K562 (cell line): ENCODE results near the gene ADAMTS6. TPM values are rescaled to one million over a fixed set of nuclear protein-coding genes. Genes with fewer than 3 reads are reported as not detected.

Experiments used
- ATAC-seq: fragments of 200-7000 bp; cut with Tn5 transposase; 3 replicates; pipeline ENCODE4 v1.9.1; 2020; ENCODE audit warnings: moderate library complexity
- BruUV-seq: library from RNA; stranded (reverse); fragments of 400-500 nt; replicated peaks from 2 replicates; lab custom pipeline; 2021; lab: Mats Ljungman, UMichigan
- CTCF ChIA-PET: fragments of 300-600 bp; formaldehyde crosslinking; extraction: SDS; loops from one replicate; lab custom pipeline; 2021; ENCODE audit warnings: low intra/inter-chr PET ratio; lab: Yijun Ruan, JAX
- POLR2A ChIA-PET: fragments of 300-600, 350-650 bp; sonication (Branson Sonifier 250); formaldehyde crosslinking; extraction: SDS; loops from one replicate; lab custom pipeline; 2021; ENCODE audit warnings: antibody characterized with exemption, inconsistent platforms; lab: Yijun Ruan, JAX
- DNase-seq, 4 experiments: peaks; one replicate each; pipeline versions ENCODE4 v3.0.0 to v3.0.0-alpha.2; 2011 to 2018; ENCODE audit warnings: low spot score in 3 of 4, mixed read lengths in 3 of 4; ENCODE audit errors: extremely low read depth in 1 of 4
- FAIRE-seq: peaks from 2 replicates; lab custom pipeline; 2011; peaks lifted over from hg19 to GRCh38; lab: Jason Lieb, UNC
- H2AFZ ChIP-seq: 2 replicates; pipeline ENCODE4 v1.6.0; 2011; ENCODE audit warnings: low read depth, low read length, control low read depth, inconsistent platforms
- H3K27ac ChIP-seq: fragments of 200-600 bp; 3 replicates; pipeline ENCODE4 v1.8.0; 2011; ENCODE audit warnings: low read depth, mild to moderate bottlenecking, control low read depth, inconsistent platforms, low read length, moderate library complexity, mixed read lengths; ENCODE audit errors: extremely low read depth
- H3K27me3 ChIP-seq, 2 experiments: fragments of 300-600 bp in 1 of 2; 2 replicates in 1 of 2; 3 replicates in 1 of 2; pipeline versions ENCODE4 v1.6.0 to v1.8.0; 2011; ENCODE audit warnings: inconsistent platforms in 2 of 2, low read length in 2 of 2, mild to moderate bottlenecking in 1 of 2, mixed read lengths in 1 of 2, moderate library complexity in 1 of 2; ENCODE audit not compliant: control insufficient read depth in 2 of 2, insufficient read depth in 2 of 2
- H3K36me3 ChIP-seq: fragments of 300-600 bp; 3 replicates; pipeline ENCODE4 v1.8.0; 2011; ENCODE audit warnings: mild to moderate bottlenecking, low read length, inconsistent platforms; ENCODE audit not compliant: control insufficient read depth, insufficient read depth
- H3K4me1 ChIP-seq, 2 experiments: fragments of 200-600 bp in 1 of 2; replicated peaks in 1 of 2; 2 replicates in 1 of 2; 3 replicates in 1 of 2; pipeline versions ENCODE4 v1.5.1 to v1.8.0; 2011; ENCODE audit warnings: inconsistent platforms in 2 of 2, low read length in 2 of 2, mild to moderate bottlenecking in 1 of 2, mixed read lengths in 1 of 2, moderate library complexity in 1 of 2; ENCODE audit not compliant: control insufficient read depth in 2 of 2, insufficient read depth in 2 of 2
- H3K4me2 ChIP-seq: 2 replicates; pipeline ENCODE4 v1.6.1; 2011; ENCODE audit warnings: low read length, control low read depth, inconsistent platforms, mixed read lengths; ENCODE audit not compliant: insufficient read depth
- H3K4me3 ChIP-seq: fragments of 200-600 bp; sonication (generic), shearing (Covaris generic); 2 replicates; pipeline ENCODE4 v1.5.1; 2016; ENCODE audit warnings: control low read depth, inconsistent platforms
- H3K79me2 ChIP-seq: fragments of 200-600 bp; 3 replicates; pipeline ENCODE4 v1.8.0; 2011; ENCODE audit warnings: low read length, inconsistent platforms; ENCODE audit not compliant: control insufficient read depth, insufficient read depth
- H3K9ac ChIP-seq, 2 experiments: 2 replicates each; pipeline versions ENCODE4 v1.6.0 to v1.6.1; 2011; ENCODE audit warnings: low read depth in 2 of 2, low read length in 2 of 2, control low read depth in 1 of 2, inconsistent platforms in 1 of 2, mild to moderate bottlenecking in 1 of 2, mixed read lengths in 1 of 2; ENCODE audit not compliant: insufficient read depth in 1 of 2
- H3K9me1 ChIP-seq: one replicate; pipeline ENCODE4 v1.6.0; 2011; ENCODE audit warnings: inconsistent platforms, mild to moderate bottlenecking, low read length, moderate library complexity; ENCODE audit not compliant: control insufficient read depth, insufficient read depth
- H3K9me3 ChIP-seq: replicated peaks from 2 replicates; pipeline ENCODE4 v1.5.1; 2011; ENCODE audit warnings: low read depth, low read length, inconsistent platforms; ENCODE audit not compliant: control insufficient read depth, insufficient read depth
- H4K20me1 ChIP-seq: replicated peaks from 2 replicates; pipeline ENCODE4 v1.6.1; 2011; ENCODE audit warnings: low read length, inconsistent platforms, mixed read lengths; ENCODE audit not compliant: control insufficient read depth, insufficient read depth
- BDP1 ChIP-seq: IDR thresholded peaks from 3 replicates; pipeline ENCODE4 v1.6.1; 2011; ENCODE audit not compliant: insufficient read length, insufficient read depth
- CTBP1 ChIP-seq: fragments of 450-650 bp; IDR thresholded peaks from 2 replicates; pipeline ENCODE4 v1.6.1; 2016; ENCODE audit warnings: borderline replicate concordance
- OTX1 ChIP-seq: fragments of 450-650 bp; formaldehyde crosslinking; IDR thresholded peaks from 2 replicates; pipeline ENCODE4 v1.4.0; 2022; ENCODE audit warnings: mild to moderate bottlenecking
- PRPF4 ChIP-seq: fragments of 200-400 bp; formaldehyde crosslinking; IDR thresholded peaks from one replicate; pipeline ENCODE4 v1.6.1; 2017; ENCODE audit warnings: low read length, low read depth, mild to moderate bottlenecking; ENCODE audit not compliant: insufficient read depth, poor library complexity, severe bottlenecking
- SAFB2 ChIP-seq: fragments of 200-400 bp; formaldehyde crosslinking; IDR thresholded peaks from 2 replicates; pipeline ENCODE4 v1.6.1; 2018; ENCODE audit warnings: borderline replicate concordance, low read length, low read depth, moderate library complexity; ENCODE audit not compliant: severe bottlenecking
- TFE3 ChIP-seq: fragments of 450-650 bp; formaldehyde crosslinking; IDR thresholded peaks from 2 replicates; pipeline ENCODE4 v1.4.0; 2020; ENCODE audit warnings: mild to moderate bottlenecking, mixed read lengths
- ZBTB43 ChIP-seq: sonication (generic); formaldehyde crosslinking; IDR thresholded peaks from 2 replicates; pipeline ENCODE4 v1.8.0; 2023; ENCODE audit warnings: mild to moderate bottlenecking, missing genetic modification reagents
- ZNF324 ChIP-seq: fragments of 250-450 bp; sonication (Bioruptor Pico); IDR thresholded peaks from 2 replicates; pipeline ENCODE4 v1.4.0; 2020; ENCODE audit warnings: mild to moderate bottlenecking
- WGBS: fragments of 100-300 bp; shearing (Covaris generic); methylation state at CpG from one replicate; pipeline ENCODE4 v1.1.6; 2016; ENCODE audit warnings: low coverage, mixed read lengths; ENCODE audit not compliant: insufficient coverage; ENCODE audit errors: missing lambda C conversion rate; 5-methylcytosine and 5-hydroxymethylcytosine counted together
- in situ Hi-C: fragments of 300-500 bp; cut with MboI; formaldehyde crosslinking; loops from 4 replicates; pipeline ENCODE4 v1.15.0; 2018; ENCODE audit warnings: inconsistent platforms, mixed read lengths
- intact Hi-C: fragments of 100-400 bp; cut with micrococcal nuclease; formaldehyde crosslinking; loops from 2 replicates; pipeline ENCODE4 v1.14.2; 2022
- polyA plus RNA-seq, 8 experiments: library from polyadenylated mRNA; depleted of rRNA in 4 of 8; stranded (reverse) in 5 of 8; unstranded in 3 of 8; fragments of >200 nt; fragmentation: Nextera tagmentation in 2 of 8; fragmentation: Illumina TruSeq in 1 of 8; extraction: Ambion mirVana in 2 of 8; extraction: Trizol in 1 of 8; gene quantifications; 2 replicates each; pipeline versions ENCODE4 v1.2.1 to v1.2.3, GENCODE V29; 2011 to 2014; ENCODE audit warnings: inconsistent platforms in 1 of 8, missing spikeins in 1 of 8
- total RNA-seq, 7 experiments: library from RNA; depleted of rRNA in 6 of 7; stranded (reverse); fragments of >200 nt in 6 of 7; fragmentation: Illumina TruSeq in 2 of 7; extraction: Trizol in 2 of 7; gene quantifications; 2 replicates each; pipeline versions ENCODE4 v1.2.1 to v1.2.3, GENCODE V29; 2011 to 2021; ENCODE audit warnings: low replicate concordance in 1 of 7

ADAMTS6 gene
- total and polyA plus RNA-seq, 9 of the 15 experiments (the other 6 are each of a cell fraction or from before 2014, with no cell fraction given), result 0.57 to 5.3 (median 1.5) TPM

DNA sequence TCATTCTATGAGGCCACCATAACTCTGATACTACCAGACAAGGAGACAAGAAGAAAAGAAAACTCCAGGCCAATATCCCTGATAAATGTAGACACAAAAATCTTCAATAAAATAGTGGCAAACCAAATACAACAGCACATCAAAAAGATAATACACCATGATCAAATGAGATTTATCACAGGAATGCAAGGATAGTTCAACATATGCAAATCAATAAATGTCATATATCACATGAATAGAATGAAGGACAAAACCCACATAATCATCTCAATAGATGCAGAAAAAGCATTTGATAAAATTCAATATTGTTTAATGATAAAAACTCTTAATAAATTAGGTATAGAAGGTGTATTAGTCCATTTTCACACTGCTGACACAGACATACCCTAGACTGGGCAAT, 139.9 kb downstream of the ADAMTS6 start:
- BruUV-seq, result no TSS peak
- H3K4me2 ChIP-seq, result no peak overlapping the region
- no peak overlapping the region for H3K27ac ChIP-seq
- in situ Hi-C loops, result no loop called here
- H4K20me1 ChIP-seq, result no peaks in the 10 kb centered on the region
- no peaks in the 10 kb centered on the region for H3K27me3 ChIP-seq
- CTCF ChIA-PET, result no interaction called here
- intact Hi-C loops, result no loop called here
- H3K9me1 ChIP-seq, result no peaks in the 10 kb centered on the region
- no peaks in the 10 kb centered on the region for H3K4me1 ChIP-seq
- no peak for FAIRE-seq
- peaks cover 3% of the 10 kb centered on the region; the same call in 1 of the 2 replicates for H3K9me3 ChIP-seq
- TF ChIP-seq OTX1 (CRISPR knock-in tag) (no peak), ZNF324 (CRISPR knock-in tag) (peak; percentile 92)
- TF ChIP-seq, all 486 proteins: peak for 1
- Histone ChIP-seq H3K9ac (no peak overlapping the region), H3K4me3 (no peak overlapping the region), H2AFZ (no peak overlapping the region), H3K79me2 (no peaks in the 10 kb centered on the region), H3K36me3 (no peaks in the 10 kb centered on the region)
- no peak for ATAC-seq
- POLR2A ChIA-PET, result no interaction called here
- DNase-seq, result no peak

DNA sequence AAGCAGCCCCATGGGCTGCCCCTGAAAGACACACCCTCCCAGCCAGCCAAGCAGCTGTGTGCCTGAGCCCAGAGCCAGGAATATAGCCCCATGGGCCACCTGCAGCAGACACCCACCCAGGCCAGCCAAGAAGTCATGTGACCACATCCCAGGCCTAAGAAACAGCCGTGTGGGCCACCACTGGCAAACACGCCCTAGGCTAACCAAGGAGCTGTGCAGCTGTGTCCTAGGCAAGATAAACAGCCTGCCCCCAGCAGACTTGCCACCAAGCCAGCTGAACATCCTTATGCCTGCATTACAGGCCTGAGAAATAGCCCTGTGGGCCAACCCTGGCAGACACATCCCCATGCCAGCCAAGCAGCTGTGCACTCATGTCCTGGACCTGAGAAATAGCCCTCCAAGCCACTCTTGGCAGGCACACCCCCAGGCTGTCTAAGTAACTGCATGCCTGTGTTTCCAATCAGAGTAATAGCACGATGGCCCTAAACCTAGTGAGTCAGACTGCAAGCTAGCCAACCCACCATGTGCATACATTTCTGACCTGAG, 143.0 kb downstream of the ADAMTS6 start:
- no peak overlapping the region for H3K4me2 ChIP-seq
- H3K4me3 ChIP-seq, result no peak overlapping the region
- 4% methylated on average over 3 of the region's 3 CpGs for WGBS
- CTCF ChIA-PET, result no interaction called here
- H3K4me1 ChIP-seq, result no peaks in the 10 kb centered on the region
- H3K27ac ChIP-seq, result no peak overlapping the region
- intact Hi-C loops, result no loop called here
- no peaks in the 10 kb centered on the region for H3K9me1 ChIP-seq
- FAIRE-seq, result no peak
- no TSS peak for BruUV-seq
- in situ Hi-C loops, result no loop called here
- no peaks in the 10 kb centered on the region for H3K79me2 ChIP-seq
- H3K9ac ChIP-seq, result no peak overlapping the region
- DNase-seq, result no peak
- POLR2A ChIA-PET, result interaction anchor here (0.7 kb wide), 1 partner anchor 55 kb away, joined by 3 read pairs; no protein-coding TSS in a partner anchor
- H3K9me3 ChIP-seq, result peaks cover 3% of the 10 kb centered on the region; the same call in 1 of the 2 replicates
- H3K36me3 ChIP-seq, result no peaks in the 10 kb centered on the region
- no peaks in the 10 kb centered on the region for H3K27me3 ChIP-seq
- no peak for TF ChIP-seq CTBP1
- peak; percentile 36; the same call in 1 of the 2 replicates for TF ChIP-seq TFE3 (CRISPR knock-in tag)
- no peak for TF ChIP-seq SAFB2
- TF ChIP-seq ZBTB43 (CRISPR knock-in tag), result no peak
- no peak for TF ChIP-seq BDP1
- TF ChIP-seq PRPF4, result no peak
- no peak overlapping the region for H2AFZ ChIP-seq
- ATAC-seq, result no peak
- H4K20me1 ChIP-seq, result no peaks in the 10 kb centered on the region
